Measurements from ENCODE around the gene SLC6A13.
"Not testable (repeated sequence)": the region's sequence is repeated elsewhere in the genome, so short reads cannot be mapped to it uniquely, and the experiment has no call there.

The SLC6A13 gene

GRCh38 chr12:237026-237815 lies 25.4 kb downstream of the SLC6A13 start:
- no peak for TF ChIP-seq CTCF (IDR thresholded peaks at IDR 0.05; ENCODE audit: low read depth, low read length)
- no peak for DNase-seq (ENCODE audit: low read depth in 2 of 2)
- H3K4me3 ChIP-seq (replicated peaks in 1 of 2; ENCODE audit: low read depth in 2 of 2, low read length in 2 of 2), result no peak overlapping the region

GRCh38 chr12:236445-236844 lies 26.2 kb downstream of the SLC6A13 start:
- no peak for TF ChIP-seq CTCF (IDR thresholded peaks at IDR 0.05; ENCODE audit: low read depth, low read length)
- no peak overlapping the region for H3K4me3 ChIP-seq (replicated peaks in 1 of 2; ENCODE audit: low read depth in 2 of 2, low read length in 2 of 2)
- no peak for DNase-seq (ENCODE audit: low read depth in 2 of 2)

GRCh38 chr12:235967-236366 lies 26.7 kb downstream of the SLC6A13 start:
- DNase-seq (ENCODE audit: low read depth in 2 of 2); H3K4me3 ChIP-seq (replicated peaks in 1 of 2; ENCODE audit: low read depth in 2 of 2, low read length in 2 of 2): not testable (repeated sequence)

- TF ChIP-seq CTCF (IDR thresholded peaks at IDR 0.05; ENCODE audit: low read depth, low read length), result no peak
- no peak for DNase-seq (ENCODE audit: low read depth in 2 of 2)
These were observed 27.7 kb downstream of the SLC6A13 start for GRCh38 chr12:234891-235415.

GRCh38 chr12:234019-234418 lies 28.6 kb downstream of the SLC6A13 start:
- no peak for DNase-seq (ENCODE audit: low read depth in 2 of 2)
- H3K4me3 ChIP-seq (replicated peaks in 1 of 2; ENCODE audit: low read depth in 2 of 2, low read length in 2 of 2), result no peak overlapping the region
- no peak for TF ChIP-seq CTCF (IDR thresholded peaks at IDR 0.05; ENCODE audit: low read depth, low read length)

More at GRCh38 chr12:234891-235415, 27.7 kb downstream of the SLC6A13 start:
- no peak overlapping the region for H3K4me3 ChIP-seq (replicated peaks in 1 of 2; ENCODE audit: low read depth in 2 of 2, low read length in 2 of 2)

- TF ChIP-seq CTCF (IDR thresholded peaks at IDR 0.05; ENCODE audit: low read depth, low read length), result no peak
- DNase-seq (ENCODE audit: low read depth in 2 of 2), result no peak
- no peak overlapping the region for H3K4me3 ChIP-seq (replicated peaks in 1 of 2; ENCODE audit: low read depth in 2 of 2, low read length in 2 of 2)
These were observed 29.0 kb downstream of the SLC6A13 start for GRCh38 chr12:233615-233968.

GRCh38 chr12:232731-233614 lies 29.7 kb downstream of the SLC6A13 start:
- no peak for TF ChIP-seq CTCF (IDR thresholded peaks at IDR 0.05; ENCODE audit: low read depth, low read length)
- DNase-seq (ENCODE audit: low read depth in 2 of 2), result no peak
- H3K4me3 ChIP-seq (replicated peaks in 1 of 2; ENCODE audit: low read depth in 2 of 2, low read length in 2 of 2), result no peak overlapping the region

Data from cardiac fibroblast (primary cell).